ENCODE results near the gene NRSN2. TPM values are rescaled to one million over a fixed set of nuclear protein-coding genes. Genes with fewer than 3 reads are reported as not detected.
"Not testable (repeated sequence)": the region's sequence is repeated elsewhere in the genome, so short reads cannot be mapped to it uniquely, and the experiment has no call there.

Gene NRSN2
- total and polyA plus RNA-seq, 3 donors from 2014 or later = 49.4 to 79.0 (median 62.4) TPM

- H3K27me3 ChIP-seq = no peaks in the 10 kb centered on the region
- no peak overlapping the region for H3K27ac ChIP-seq
- no peak overlapping the region for H3K4me3 ChIP-seq
- 15 to 20% methylated on average over 11 to 14 of the region's 14 CpGs for WGBS, 2 donors
- intact Hi-C loops (cut with DNase I; ENCODE audit: low total_unique reads) = loop anchor here (5.0 kb wide), 1 partner anchor 128 kb away; no protein-coding TSS in a partner anchor
- TF ChIP-seq CTCF (IDR thresholded peaks at IDR 0.05) (peak; percentile 66 to 82 (median 70)), POLR2A (IDR thresholded peaks at IDR 0.05) (no peak)
- H3K4me1 ChIP-seq = no peaks in the 10 kb centered on the region
- H3K9me3 ChIP-seq = no peaks in the 10 kb centered on the region
- peak; percentile 76 for DNase-seq
- H3K36me3 ChIP-seq (ENCODE audit: low read depth, missing control alignments) = no peaks in the 10 kb centered on the region
Observed at GRCh38 chr20:354298-354977, 7.5 kb downstream of the NRSN2 start.

GRCh38 chr20:356154-356553, 9.2 kb downstream of the NRSN2 start:
- intact Hi-C loops (cut with DNase I; ENCODE audit: low total_unique reads); H3K4me3 ChIP-seq; H3K36me3 ChIP-seq (ENCODE audit: low read depth, missing control alignments); H3K27ac ChIP-seq; DNase-seq; H3K4me1 ChIP-seq; H3K9me3 ChIP-seq; H3K27me3 ChIP-seq: not testable (repeated sequence)
- 82 to 94% methylated on average over 2 of the region's 2 CpGs for WGBS, 2 donors

GRCh38 chr20:356745-357144, 9.8 kb downstream of the NRSN2 start:
- DNase-seq = no peak
- no peaks in the 10 kb centered on the region for H3K27me3 ChIP-seq
- intact Hi-C loops (cut with DNase I; ENCODE audit: low total_unique reads) = no loop called here
- TF ChIP-seq CTCF (IDR thresholded peaks at IDR 0.05) (no peak), POLR2A (IDR thresholded peaks at IDR 0.05) (no peak)
- 84 to 87% methylated on average over 10 of the region's 10 CpGs for WGBS, 2 donors
- no peaks in the 10 kb centered on the region for H3K9me3 ChIP-seq
- H3K36me3 ChIP-seq (ENCODE audit: low read depth, missing control alignments) = no peaks in the 10 kb centered on the region
- H3K27ac ChIP-seq = no peak overlapping the region
- H3K4me1 ChIP-seq = no peaks in the 10 kb centered on the region
- no peak overlapping the region for H3K4me3 ChIP-seq

GRCh38 chr20:358891-359555, 12.1 kb downstream of the NRSN2 start:
- DNase-seq = no peak
- Histone ChIP-seq H3K4me3 (no peak overlapping the region), H3K9me3 (no peaks in the 10 kb centered on the region), H3K36me3 (ENCODE audit: low read depth, missing control alignments) (no peaks in the 10 kb centered on the region), H3K27me3 (no peaks in the 10 kb centered on the region), H3K27ac (no peak overlapping the region), H3K4me1 (no peaks in the 10 kb centered on the region)
- intact Hi-C loops (cut with DNase I; ENCODE audit: low total_unique reads) = no loop called here
- 76 to 81% methylated on average over 4 of the region's 4 CpGs for WGBS, 2 donors
- TF ChIP-seq CTCF (IDR thresholded peaks at IDR 0.05) (no peak), POLR2A (IDR thresholded peaks at IDR 0.05) (no peak)

- intact Hi-C loops (cut with DNase I; ENCODE audit: low total_unique reads) = no loop called here
- H3K9me3 ChIP-seq = no peaks in the 10 kb centered on the region
- no peaks in the 10 kb centered on the region for H3K27me3 ChIP-seq
- no peak for TF ChIP-seq CTCF (IDR thresholded peaks at IDR 0.05)
- H3K4me1 ChIP-seq = no peaks in the 10 kb centered on the region
- no peak overlapping the region for H3K4me3 ChIP-seq
- no peaks in the 10 kb centered on the region for H3K36me3 ChIP-seq (ENCODE audit: low read depth, missing control alignments)
- 87 to 91% methylated on average over 8 of the region's 8 CpGs for WGBS, 2 donors
- no peak for DNase-seq
- no peak overlapping the region for H3K27ac ChIP-seq
Observed at GRCh38 chr20:361561-361960, 14.7 kb downstream of the NRSN2 start.
